B cell (primary cell): ENCODE data around the gene ARNT2. TPM values are rescaled to one million over a fixed set of nuclear protein-coding genes. Genes with fewer than 3 reads are reported as not detected.

Experiments
- ATAC-seq: fragments of 200-7000 bp; cut with Tn5 transposase; one replicate; pipeline ENCODE4 v1.10.0; 2021; ENCODE audit warnings: low read depth, mild to moderate bottlenecking, moderate number of reproducible peaks, moderate library complexity
- CTCF ChIA-PET: fragments of 350-600 bp; sonication (Branson Sonifier 250); formaldehyde crosslinking; loops from one replicate; lab custom pipeline; 2021; ENCODE audit warnings: antibody characterized with exemption, inconsistent platforms; lab: Charles Lee
- POLR2A ChIA-PET: fragments of 350-600 bp; sonication (Branson Sonifier 250); formaldehyde crosslinking; loops from one replicate; lab custom pipeline; 2021; ENCODE audit warnings: antibody characterized with exemption; lab: Charles Lee
- DNase-seq: peaks from one replicate; pipeline ENCODE4 v3.0.0; 2013
- H2AFZ ChIP-seq: 2 replicates; pipeline ENCODE4 v1.6.1; 2012; ENCODE audit warnings: mild to moderate bottlenecking, low read depth, low read length; ENCODE audit not compliant: insufficient read depth, poor library complexity, severe bottlenecking
- H3K27ac ChIP-seq, 2 donors: 1 replicate in 1 of 2; 2 replicates in 1 of 2; pipeline ENCODE4 v1.5.1; 2012 to 2013; ENCODE audit warnings: low read length in 2 of 2, mild to moderate bottlenecking in 2 of 2, moderate library complexity in 1 of 2
- H3K27me3 ChIP-seq, 4 experiments: fragments of 200-600 bp in 1 of 4; sonication (generic) in 1 of 4; replicated peaks in 1 of 4; 1 replicate in 2 of 4; 2 replicates in 2 of 4; pipeline versions ENCODE4 v1.6.1 to v1.7.0; 2013 to 2016; ENCODE audit warnings: low read length in 3 of 4, mild to moderate bottlenecking in 2 of 4, mixed read lengths in 1 of 4, moderate library complexity in 1 of 4; ENCODE audit not compliant: insufficient read depth in 4 of 4, control insufficient read depth in 3 of 4; ENCODE audit errors: control extremely low read depth in 1 of 4
- H3K36me3 ChIP-seq, 2 experiments: replicated peaks in 1 of 2; 1 replicate in 1 of 2; 2 replicates in 1 of 2; pipeline versions ENCODE4 v1.6.1 to v1.7.1; 2013; ENCODE audit warnings: low read length in 1 of 2; ENCODE audit not compliant: insufficient read depth in 2 of 2, control insufficient read depth in 1 of 2; ENCODE audit errors: control extremely low read depth in 1 of 2, extremely low read depth in 1 of 2
- H3K4me1 ChIP-seq, 2 donors: fragments of 200-600 bp in 1 of 2; sonication (generic) in 1 of 2; 1 replicate in 1 of 2; 2 replicates in 1 of 2; pipeline versions ENCODE4 v1.5.1 to v1.6.1; 2013 to 2017; ENCODE audit warnings: low read length in 2 of 2; ENCODE audit not compliant: control insufficient read depth in 2 of 2, insufficient read depth in 2 of 2
- H3K4me2 ChIP-seq: replicated peaks from 2 replicates; pipeline ENCODE3; 2012; ENCODE audit warnings: mild to moderate bottlenecking, low read depth, low read length; ENCODE audit not compliant: poor library complexity, severe bottlenecking
- H3K4me3 ChIP-seq, 5 experiments: fragments of 200-600 bp in 1 of 5; sonication (generic) in 1 of 5; 1 replicate in 3 of 5; 2 replicates in 2 of 5; pipeline versions ENCODE4 v1.5.1 to v1.7.0; 2011 to 2016; ENCODE audit warnings: low read length in 4 of 5, mild to moderate bottlenecking in 4 of 5, low read depth in 2 of 5, control low read depth in 1 of 5, moderate library complexity in 1 of 5; ENCODE audit not compliant: insufficient read depth in 1 of 5; ENCODE audit errors: control extremely low read depth in 1 of 5, extremely low read depth in 1 of 5
- H3K79me2 ChIP-seq: fragments of 200-600 bp; sonication (generic); one replicate; pipeline ENCODE4 v1.6.0; 2016; ENCODE audit warnings: low read length; ENCODE audit not compliant: control insufficient read depth, insufficient read depth
- H3K9ac ChIP-seq: fragments of 200-600 bp; sonication (generic); 2 replicates; pipeline ENCODE4 v1.6.1; 2017; ENCODE audit warnings: mild to moderate bottlenecking, low read length, moderate library complexity
- H3K9me3 ChIP-seq, 3 donors: one replicate each; pipeline versions ENCODE4 v1.6.1 to v1.7.1; 2013; ENCODE audit warnings: low read length in 2 of 3; ENCODE audit not compliant: control insufficient read depth in 2 of 3, insufficient read depth in 1 of 3; ENCODE audit errors: control extremely low read depth in 1 of 3
- H4K20me1 ChIP-seq: 2 replicates; pipeline ENCODE4 v1.6.0; 2012; ENCODE audit warnings: mild to moderate bottlenecking, low read length; ENCODE audit not compliant: insufficient read depth, control insufficient read depth, poor library complexity, severe bottlenecking
- H3K27ac Mint-ChIP-seq: one replicate; pipeline ENCODE4 v1.8.0; 2021; ENCODE audit warnings: mixed read lengths
- H3K27me3 Mint-ChIP-seq: one replicate; pipeline ENCODE4 v1.8.0; 2021; ENCODE audit warnings: mixed read lengths
- H3K4me1 Mint-ChIP-seq: one replicate; pipeline ENCODE4 v1.8.0; 2021; ENCODE audit warnings: mixed read lengths
- H3K4me3 Mint-ChIP-seq: one replicate; pipeline ENCODE4 v1.8.0; 2021; ENCODE audit warnings: mixed read lengths
- H3K9me3 Mint-ChIP-seq: one replicate; pipeline ENCODE4 v1.8.0; 2022; ENCODE audit warnings: mixed read lengths; ENCODE audit not compliant: insufficient read depth
- EZH2 ChIP-seq: IDR thresholded peaks from 2 replicates; pipeline ENCODE4 v1.6.1; 2012; ENCODE audit warnings: borderline replicate concordance, low read depth, mild to moderate bottlenecking, moderate library complexity, low read length; ENCODE audit not compliant: insufficient read depth, poor library complexity, severe bottlenecking
- WGBS: methylation state at CpG from one replicate; pipeline ENCODE4 v1.1.5; 2013; ENCODE audit warnings: missing lambda C conversion rate; ENCODE audit not compliant: insufficient coverage; 5-methylcytosine and 5-hydroxymethylcytosine counted together
- intact Hi-C: fragments of 100-400 bp; cut with micrococcal nuclease; formaldehyde crosslinking; loops from one replicate; pipeline ENCODE4 v1.10.0; 2022
- polyA plus RNA-seq: library from polyadenylated mRNA; depleted of rRNA; stranded (reverse); fragments of >200 nt; gene quantifications from 2 replicates; pipeline ENCODE4 v1.2.3, GENCODE V29; 2012
- total RNA-seq, 2 donors: library from RNA; stranded (reverse); fragments of 120-200 nt in 1 of 2; gene quantifications; 1 replicate in 1 of 2; 2 replicates in 1 of 2; pipeline versions ENCODE4 v1.2.3 to v1.2.4, GENCODE V29; 2013 to 2022
- TF ChIP-seq, protein P1 (sequence below): fragments of 200-600 bp; IDR thresholded peaks from one replicate; pipeline ENCODE4 v1.8.0; 2022; ENCODE audit warnings: antibody characterized with exemption, mild to moderate bottlenecking

ARNT2 gene
- total and polyA plus RNA-seq, 2 donors (not counting 1 experiment from before 2014, with no cell fraction given): not detected

DNA sequence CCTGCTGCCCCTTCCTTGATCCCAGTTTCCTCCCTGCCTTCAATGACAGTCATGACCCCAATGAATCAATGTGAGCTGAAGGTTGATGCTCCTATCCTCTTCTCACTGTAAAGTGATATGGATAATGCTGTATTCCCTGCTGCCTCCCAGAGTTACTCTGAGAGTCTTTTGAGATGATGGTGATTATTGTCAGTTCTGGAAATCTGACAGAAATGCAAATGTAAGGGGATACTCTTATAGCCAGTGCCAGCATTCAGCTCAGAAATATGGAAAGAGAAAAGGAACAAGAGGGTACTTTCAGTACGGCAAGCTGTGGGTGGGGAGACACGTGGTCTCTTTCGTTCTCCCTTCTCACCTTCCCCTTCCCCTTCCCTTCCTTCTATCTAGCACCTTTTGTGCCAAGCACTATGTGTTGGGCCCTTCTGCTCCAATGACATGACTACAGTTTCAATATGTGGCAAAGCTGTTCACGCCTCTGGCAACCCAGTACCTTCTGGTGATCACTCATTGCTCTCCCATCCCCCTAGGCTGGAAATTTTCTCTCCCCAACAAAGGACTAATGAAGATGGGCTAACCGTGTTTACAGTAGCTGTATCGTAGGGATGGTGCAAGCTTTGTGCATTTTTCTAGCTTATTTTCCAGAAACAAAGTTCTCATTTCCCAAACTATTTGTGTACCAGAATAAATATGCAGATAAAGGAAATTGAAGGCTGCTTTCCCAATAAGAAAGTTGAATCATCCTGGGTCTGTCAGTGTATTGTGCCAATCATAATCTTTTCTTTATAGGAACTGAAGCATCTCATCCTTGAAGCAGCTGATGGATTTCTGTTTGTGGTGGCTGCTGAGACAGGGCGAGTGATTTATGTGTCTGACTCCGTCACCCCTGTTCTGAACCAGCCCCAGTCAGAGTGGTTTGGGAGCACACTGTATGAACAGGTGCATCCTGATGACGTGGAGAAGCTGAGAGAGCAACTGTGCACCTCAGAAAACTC is 70.3 kb downstream of the ARNT2 start:
- H3K4me1 Mint-ChIP-seq: no peaks in the 10 kb centered on the region
- CTCF ChIA-PET: no interaction called here

More for the DNA sequence above, 70.3 kb downstream of the ARNT2 start:
- Histone ChIP-seq H4K20me1 (no peaks in the 10 kb centered on the region), H3K79me2 (no peaks in the 10 kb centered on the region), H3K36me3 (no peaks in the 10 kb centered on the region), H3K9me3 (peaks cover 0 to 11% (median 0%) of the 10 kb centered on the region in 3 donors), H2AFZ (no peak overlapping the region), H3K4me1 (no peaks in the 10 kb centered on the region), H3K4me2 (no peak overlapping the region), H3K27me3 (no peaks in the 10 kb centered on the region), H3K27ac (no peak overlapping the region), H3K4me3 (no peak overlapping the region), H3K9ac (no peak overlapping the region)
- DNase-seq: no peak
- 5% methylated on average over 3 of the region's 9 CpGs for WGBS
- Mint-ChIP-seq H3K4me3 (no peak overlapping the region), H3K9me3 (peaks cover 10% of the 10 kb centered on the region), H3K27me3 (peaks cover 27% of the 10 kb centered on the region), H3K27ac (no peak overlapping the region)
- TF ChIP-seq, protein P1, sequence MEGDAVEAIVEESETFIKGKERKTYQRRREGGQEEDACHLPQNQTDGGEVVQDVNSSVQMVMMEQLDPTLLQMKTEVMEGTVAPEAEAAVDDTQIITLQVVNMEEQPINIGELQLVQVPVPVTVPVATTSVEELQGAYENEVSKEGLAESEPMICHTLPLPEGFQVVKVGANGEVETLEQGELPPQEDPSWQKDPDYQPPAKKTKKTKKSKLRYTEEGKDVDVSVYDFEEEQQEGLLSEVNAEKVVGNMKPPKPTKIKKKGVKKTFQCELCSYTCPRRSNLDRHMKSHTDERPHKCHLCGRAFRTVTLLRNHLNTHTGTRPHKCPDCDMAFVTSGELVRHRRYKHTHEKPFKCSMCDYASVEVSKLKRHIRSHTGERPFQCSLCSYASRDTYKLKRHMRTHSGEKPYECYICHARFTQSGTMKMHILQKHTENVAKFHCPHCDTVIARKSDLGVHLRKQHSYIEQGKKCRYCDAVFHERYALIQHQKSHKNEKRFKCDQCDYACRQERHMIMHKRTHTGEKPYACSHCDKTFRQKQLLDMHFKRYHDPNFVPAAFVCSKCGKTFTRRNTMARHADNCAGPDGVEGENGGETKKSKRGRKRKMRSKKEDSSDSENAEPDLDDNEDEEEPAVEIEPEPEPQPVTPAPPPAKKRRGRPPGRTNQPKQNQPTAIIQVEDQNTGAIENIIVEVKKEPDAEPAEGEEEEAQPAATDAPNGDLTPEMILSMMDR: no peak
- TF ChIP-seq EZH2: no peak
- ATAC-seq: no peak
- POLR2A ChIA-PET: no interaction called here
- intact Hi-C loops: no loop called here
